HepG2 (cell line): Measurements from ENCODE around the gene IVD. TPM values are rescaled to one million over a fixed set of nuclear protein-coding genes. Genes with fewer than 3 reads are reported as not detected.

Experiments
- ATAC-seq: fragments of 200-7000 bp; cut with Tn5 transposase; 3 replicates; pipeline ENCODE4 v1.9.1; 2020; ENCODE audit warnings: mild to moderate bottlenecking, moderate library complexity
- BruUV-seq: library from RNA; stranded (reverse); fragments of 400-500 nt; replicated peaks from 2 replicates; lab custom pipeline; 2021; lab: Mats Ljungman, UMichigan
- CTCF ChIA-PET: fragments of 300-600 bp; formaldehyde crosslinking; extraction: SDS; loops from one replicate; lab custom pipeline; 2021; ENCODE audit warnings: low total read pairs, inconsistent platforms, low intra/inter-chr PET ratio; lab: Yijun Ruan, JAX
- POLR2A ChIA-PET: fragments of 350-600 bp; sonication (Branson Sonifier 250); formaldehyde crosslinking; loops from one replicate; lab custom pipeline; 2020; ENCODE audit warnings: antibody characterized with exemption, inconsistent platforms; lab: Yijun Ruan, JAX
- DNase-seq: peaks from one replicate; pipeline ENCODE4 v3.0.0-alpha.2; 2015; ENCODE audit warnings: low spot score
- FAIRE-seq: peaks from 3 replicates; lab custom pipeline; 2011; peaks lifted over from hg19 to GRCh38; lab: Jason Lieb, UNC
- H2AFZ ChIP-seq: one replicate; pipeline ENCODE4 v1.6.1; 2011; ENCODE audit warnings: low read length, inconsistent platforms
- H3K27ac ChIP-seq: fragments of 300-600 bp; 3 replicates; pipeline ENCODE4 v1.8.0; 2011; ENCODE audit warnings: mixed run types, mild to moderate bottlenecking, mixed read lengths, low read length, inconsistent platforms; ENCODE audit not compliant: insufficient read depth; ENCODE audit errors: extremely low read length
- H3K27me3 ChIP-seq, 2 experiments: fragments of 200-600 bp in 1 of 2; 2 replicates in 1 of 2; 3 replicates in 1 of 2; pipeline versions ENCODE4 v1.6.0 to v1.8.0; 2011; ENCODE audit warnings: low read length in 2 of 2, mild to moderate bottlenecking in 2 of 2, moderate library complexity in 2 of 2, inconsistent platforms in 1 of 2; ENCODE audit not compliant: insufficient read depth in 2 of 2, control insufficient read depth in 1 of 2
- H3K36me3 ChIP-seq, 2 experiments: fragments of 200-600 bp in 1 of 2; replicated peaks in 1 of 2; 2 replicates in 1 of 2; 3 replicates in 1 of 2; pipeline versions ENCODE4 v1.5.1 to v1.8.0; 2011; ENCODE audit warnings: low read length in 2 of 2, inconsistent platforms in 1 of 2; ENCODE audit not compliant: insufficient read depth in 2 of 2, control insufficient read depth in 1 of 2
- H3K4me1 ChIP-seq: 2 replicates; pipeline ENCODE4 v1.5.1; 2012; ENCODE audit warnings: low read length, inconsistent platforms; ENCODE audit not compliant: insufficient read depth
- H3K4me2 ChIP-seq: 2 replicates; pipeline ENCODE4 v1.6.0; 2011; ENCODE audit warnings: low read depth, low read length, inconsistent platforms
- H3K4me3 ChIP-seq, 3 experiments: fragments of 200-600 bp in 1 of 3; sonication (generic), shearing (Covaris generic) in 1 of 3; replicated peaks in 1 of 3; 2 replicates each; pipeline ENCODE4 v1.5.1; 2011 to 2016; ENCODE audit warnings: low read length in 3 of 3, inconsistent platforms in 2 of 3, low read depth in 2 of 3, mild to moderate bottlenecking in 2 of 3, control low read depth in 1 of 3, mixed read lengths in 1 of 3; ENCODE audit not compliant: insufficient read depth in 1 of 3
- H3K79me2 ChIP-seq: one replicate; pipeline ENCODE4 v1.6.1; 2011; ENCODE audit warnings: low read length, inconsistent platforms; ENCODE audit not compliant: insufficient read depth
- H3K9ac ChIP-seq: 2 replicates; pipeline ENCODE4 v1.6.0; 2011; ENCODE audit warnings: mild to moderate bottlenecking, low read depth, low read length, inconsistent platforms; ENCODE audit not compliant: insufficient read depth
- H3K9me3 ChIP-seq: 2 replicates; pipeline ENCODE4 v1.5.1; 2012; ENCODE audit warnings: mild to moderate bottlenecking, low read length
- H4K20me1 ChIP-seq: 2 replicates; pipeline ENCODE4 v1.6.0; 2011; ENCODE audit warnings: inconsistent platforms, mild to moderate bottlenecking, low read length, moderate library complexity; ENCODE audit not compliant: insufficient read depth
- ADNP ChIP-seq: sonication (generic); formaldehyde crosslinking; IDR thresholded peaks from 2 replicates; pipeline ENCODE4 v1.4.0; 2020; ENCODE audit warnings: missing genetic modification reagents
- KDM2A ChIP-seq: sonication (generic); formaldehyde crosslinking; IDR thresholded peaks from 2 replicates; pipeline ENCODE4 v1.4.0; 2020; ENCODE audit warnings: low read depth, missing genetic modification reagents, borderline replicate concordance
- KDM3A ChIP-seq: IDR thresholded peaks from 2 replicates; pipeline ENCODE4 v1.6.1; 2018; ENCODE audit warnings: low read depth, missing compliant biosample characterization
- NBN ChIP-seq: fragments of 450-650 bp; conservative IDR thresholded peaks from 2 replicates; pipeline ENCODE4 v1.6.1; 2017
- RFX3 ChIP-seq: IDR thresholded peaks from 2 replicates; pipeline ENCODE4 v1.6.1; 2016; ENCODE audit warnings: missing biosample characterization, missing genetic modification reagents
- TBL1XR1 ChIP-seq: fragments of 150-350 bp; IDR thresholded peaks from 2 replicates; pipeline ENCODE4 v1.6.1; 2014; ENCODE audit warnings: borderline replicate concordance, low read length; ENCODE audit not compliant: partially characterized antibody
- TMF1 ChIP-seq: sonication (generic); formaldehyde crosslinking; IDR thresholded peaks from 2 replicates; pipeline ENCODE4 v1.8.1; 2022; ENCODE audit warnings: low read depth, missing genetic modification reagents
- ZBTB1 ChIP-seq: sonication (generic); formaldehyde crosslinking; IDR thresholded peaks from 2 replicates; pipeline ENCODE4 v1.4.0; 2020; ENCODE audit warnings: missing genetic modification reagents, borderline replicate concordance
- ZBTB3 ChIP-seq: sonication (generic); formaldehyde crosslinking; IDR thresholded peaks from 2 replicates; pipeline ENCODE4 v1.4.0; 2020; ENCODE audit warnings: low read depth, mild to moderate bottlenecking, moderate library complexity, missing genetic modification reagents, borderline replicate concordance
- ZFYVE20 ChIP-seq: sonication (generic); formaldehyde crosslinking; IDR thresholded peaks from 2 replicates; pipeline ENCODE4 v1.8.0; 2023; ENCODE audit warnings: low read depth, mild to moderate bottlenecking, moderate library complexity, missing genetic modification reagents, borderline replicate concordance
- ZNF367 ChIP-seq: sonication (generic); formaldehyde crosslinking; IDR thresholded peaks from 2 replicates; pipeline ENCODE4 v1.4.0; 2020; ENCODE audit warnings: missing genetic modification reagents, borderline replicate concordance
- ZNF556 ChIP-seq: sonication (generic); formaldehyde crosslinking; IDR thresholded peaks from 2 replicates; pipeline ENCODE4 v1.4.0; 2020; ENCODE audit warnings: mild to moderate bottlenecking, missing genetic modification reagents, borderline replicate concordance
- ZSCAN25 ChIP-seq: sonication (generic); formaldehyde crosslinking; IDR thresholded peaks from 2 replicates; pipeline ENCODE4 v1.8.0; 2022; ENCODE audit warnings: mild to moderate bottlenecking, missing genetic modification reagents
- WGBS: methylation state at CpG from one replicate; pipeline ENCODE4 v1.1.6; 2017; ENCODE audit warnings: low lambda C conversion rate; 5-methylcytosine and 5-hydroxymethylcytosine counted together
- in situ Hi-C: cut with HindIII; loops from 2 replicates; pipeline ENCODE4 v1.10.0; 2017; ENCODE audit warnings: low pct_unique_long_range_greater_than_20kb; ENCODE audit not compliant: extremely low pct_ligation_motif_present
- intact Hi-C: fragments of 100-400 bp; cut with micrococcal nuclease; formaldehyde crosslinking; loops from one replicate; pipeline ENCODE4 v1.10.0; 2022; ENCODE audit not compliant: unreplicated experiment
- polyA plus RNA-seq, 8 experiments: library from polyadenylated mRNA; depleted of rRNA in 3 of 8; stranded (reverse) in 7 of 8; unstranded in 1 of 8; fragments of >200 nt; fragmentation: Illumina TruSeq in 4 of 8; extraction: Trizol in 4 of 8; gene quantifications; 2 replicates each; pipeline versions ENCODE4 v1.2.1 to v1.2.3, GENCODE V29; 2011 to 2016; ENCODE audit warnings: low read depth in 4 of 8, missing spikeins in 1 of 8, mixed read lengths in 1 of 8; ENCODE audit not compliant: insufficient read depth in 1 of 8
- total RNA-seq, 5 experiments: library from RNA; depleted of rRNA; stranded (reverse); fragments of >200 nt; fragmentation: Illumina TruSeq; extraction: Trizol; gene quantifications; 2 replicates each; pipeline ENCODE4 v1.2.3, GENCODE V29; 2016; ENCODE audit warnings: low read depth in 1 of 5

IVD gene
- total and polyA plus RNA-seq, 2 of the 13 experiments (the other 11 are each of a cell fraction or from before 2014, with no cell fraction given), result 48.0 to 53.9 TPM

DNA sequence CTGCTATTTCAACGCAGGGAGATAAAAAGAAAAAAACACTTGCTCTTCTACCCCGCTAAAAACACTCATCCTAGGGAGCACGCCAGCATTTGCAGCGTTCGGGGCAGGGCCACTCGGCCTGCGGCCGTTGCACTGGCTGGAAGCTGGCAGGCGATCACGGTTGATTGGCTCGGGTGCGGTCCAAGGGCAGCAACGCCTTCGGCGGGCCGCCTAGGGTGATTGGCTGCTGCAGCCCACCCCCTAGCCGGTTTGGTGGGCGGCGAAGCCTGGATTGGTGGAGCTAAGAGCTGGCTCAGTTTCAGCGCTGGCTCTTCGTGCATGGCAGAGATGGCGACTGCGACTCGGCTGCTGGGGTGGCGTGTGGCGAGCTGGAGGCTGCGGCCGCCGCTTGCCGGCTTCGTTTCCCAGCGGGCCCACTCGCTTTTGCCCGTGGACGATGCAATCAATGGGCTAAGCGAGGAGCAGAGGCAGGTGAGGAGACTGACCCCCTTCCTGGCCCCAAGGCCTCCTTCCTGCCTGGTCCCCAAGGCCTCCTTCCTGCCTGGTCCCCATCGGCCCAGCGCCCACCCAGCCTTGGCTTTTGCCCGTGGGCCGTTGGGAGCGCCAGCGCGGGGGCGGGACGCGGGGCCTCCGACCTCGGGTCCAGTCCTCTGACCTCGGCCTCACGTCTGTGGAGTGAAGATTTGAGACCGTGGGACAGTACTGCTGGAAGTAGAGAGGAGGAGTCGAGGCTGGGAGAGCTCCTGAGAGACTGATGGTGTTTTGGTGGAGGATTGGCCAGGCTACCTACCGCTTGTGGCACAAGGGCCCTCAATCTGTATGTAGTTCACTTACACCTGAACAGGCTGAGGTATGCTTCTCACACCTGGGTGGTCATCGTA, at the start of gene IVD (continued):
- TF ChIP-seq KDM3A (CRISPR knock-in tag) (0 out of 2 replicates have a peak, but pooled peaks have one; percentile 52), KDM2A (CRISPR knock-in tag) (peak; percentile 82; the same call in 1 of the 2 replicates), TMF1 (CRISPR knock-in tag) (peak; percentile 73), ADNP (no peak), ZBTB3 (CRISPR knock-in tag) (peak; percentile 52; the same call in 1 of the 2 replicates), TBL1XR1 (no peak), ZNF556 (peak; percentile 52; the same call in 1 of the 2 replicates), ZNF367 (no peak), ZSCAN25 (CRISPR knock-in tag) (peak; percentile 35; the same call in 1 of the 2 replicates)

DNA sequence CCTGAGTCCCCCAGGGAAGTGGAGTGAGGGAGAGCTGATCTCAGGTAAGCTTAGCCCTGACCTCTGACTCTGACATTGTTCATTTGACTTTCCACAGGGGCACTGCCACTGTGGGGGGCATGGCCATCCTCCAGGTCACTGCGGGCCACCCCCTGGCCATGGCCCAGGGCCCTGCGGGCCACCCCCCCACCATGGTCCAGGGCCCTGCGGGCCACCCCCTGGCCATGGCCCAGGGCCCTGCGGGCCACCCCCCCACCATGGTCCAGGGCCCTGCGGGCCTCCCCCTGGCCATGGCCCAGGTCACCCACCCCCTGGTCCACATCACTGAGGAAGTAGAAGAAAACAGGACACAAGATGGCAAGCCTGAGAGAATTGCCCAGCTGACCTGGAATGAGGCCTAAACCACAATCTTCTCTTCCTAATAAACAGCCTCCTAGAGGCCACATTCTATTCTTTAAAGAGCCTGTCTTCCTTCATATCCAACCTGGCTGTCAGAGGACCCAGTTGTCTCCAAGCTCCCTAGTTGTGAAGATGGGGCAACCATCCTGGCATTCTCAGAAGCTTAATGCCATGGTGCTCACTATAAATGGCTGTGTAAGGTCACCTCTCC, 49.5 kb upstream of the IVD start:
- TF ChIP-seq ZBTB1 (no peak), NBN (no peak), ZFYVE20 (CRISPR knock-in tag) (no peak), RFX3 (no peak)
- FAIRE-seq (no peak), DNase-seq (no peak), ATAC-seq (no peak)
- Histone ChIP-seq H3K4me2 (no peak overlapping the region), H3K9ac (no peak overlapping the region), H4K20me1 (no peaks in the 10 kb centered on the region), H3K9me3 (no peaks in the 10 kb centered on the region), H2AFZ (no peak overlapping the region), H3K79me2 (no peaks in the 10 kb centered on the region), H3K27me3 (peaks cover 3 to 40% of the 10 kb centered on the region in 2 experiments; a peak in 4 of 5 replicates), H3K36me3 (no peaks in the 10 kb centered on the region), H3K27ac (no peak overlapping the region), H3K4me1 (peaks cover 26% of the 10 kb centered on the region), H3K4me3 (no peak overlapping the region)
- intact Hi-C loops (no loop called here), in situ Hi-C loops (no loop called here)
- WGBS, result 50% methylated on average over 1 of the region's 5 CpGs
- CTCF ChIA-PET, result no interaction called here
- no TSS peak for BruUV-seq
- POLR2A ChIA-PET, result interaction anchor here (1.0 to 1.7 kb wide), 2 partner anchors 15 to 18 kb away, joined by 3 read pairs; partner anchors contain the start of gene CCDC9B
